ENCODE data around the gene CDK8. TPM values are rescaled to one million over a fixed set of nuclear protein-coding genes. Genes with fewer than 3 reads are reported as not detected.

CDK8 gene
- total RNA-seq, 1 experiment from 2014 or later, result 14.5 TPM

DNA sequence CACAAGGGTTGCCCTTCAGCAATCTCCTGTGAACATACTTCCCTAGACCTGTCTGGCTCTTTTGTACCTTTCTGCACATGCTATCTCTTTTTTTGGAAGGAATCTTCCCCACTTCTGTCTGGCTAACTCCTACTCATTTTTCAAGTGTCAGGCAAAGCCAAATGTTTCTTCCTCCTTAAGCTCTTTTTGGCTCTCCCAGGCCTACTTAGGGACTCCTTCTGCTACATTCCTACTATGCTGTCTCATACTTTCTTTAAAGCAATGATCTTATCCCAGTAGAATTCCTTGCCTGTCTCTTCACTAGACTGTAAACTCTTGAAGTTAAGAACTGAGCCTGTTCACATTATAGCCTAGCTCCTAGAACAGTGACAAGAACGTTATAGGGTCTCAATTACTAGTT is 188.6 kb downstream of the CDK8 start:
- Histone ChIP-seq H3K9ac (ENCODE audit: low read length) (no peak overlapping the region), H3K27me3 (ENCODE audit: low read length) (0 out of 2 replicates have a peak, but pooled peaks cover 10% of the 10 kb centered on the region), H3K4me1 (ENCODE audit: insufficient read depth, low read length) (no peaks in the 10 kb centered on the region), H3K4me2 (ENCODE audit: low read length) (no peak overlapping the region), H3K9me3 (ENCODE audit: low read length) (no peaks in the 10 kb centered on the region), H3K9me2 (replicated peaks; ENCODE audit: low read length) (no peaks in the 10 kb centered on the region), H3K36me3 (ENCODE audit: low read depth, low read length) (no peaks in the 10 kb centered on the region), H4K20me1 (ENCODE audit: low read length) (no peaks in the 10 kb centered on the region), H3K4me3 (ENCODE audit: low read length) (no peak overlapping the region), H3K79me2 (ENCODE audit: low read length) (no peaks in the 10 kb centered on the region), H3K27ac (ENCODE audit: low read length) (no peak overlapping the region), H3F3A (ENCODE audit: low read length, unreplicated experiment) (no peaks in the 10 kb centered on the region), H2AFZ (ENCODE audit: low read length) (no peak overlapping the region)
- ChIA-PET CTCF (no interaction called here), POLR2A (ENCODE audit: unreplicated experiment) (no interaction called here)
- no TSS peak for BruUV-seq (replicated peaks)
- ATAC-seq, result no peak
- intact Hi-C loops (cut with micrococcal nuclease), result no loop called here
- no peak for TF ChIP-seq EZH2 (IDR thresholded peaks at IDR 0.05; ENCODE audit: low read length, unreplicated experiment)
- no peak for TF ChIP-seq EZH2phosphoT487 (IDR thresholded peaks at IDR 0.05; ENCODE audit: borderline replicate concordance, low read length)
- TF ChIP-seq, protein P1, sequence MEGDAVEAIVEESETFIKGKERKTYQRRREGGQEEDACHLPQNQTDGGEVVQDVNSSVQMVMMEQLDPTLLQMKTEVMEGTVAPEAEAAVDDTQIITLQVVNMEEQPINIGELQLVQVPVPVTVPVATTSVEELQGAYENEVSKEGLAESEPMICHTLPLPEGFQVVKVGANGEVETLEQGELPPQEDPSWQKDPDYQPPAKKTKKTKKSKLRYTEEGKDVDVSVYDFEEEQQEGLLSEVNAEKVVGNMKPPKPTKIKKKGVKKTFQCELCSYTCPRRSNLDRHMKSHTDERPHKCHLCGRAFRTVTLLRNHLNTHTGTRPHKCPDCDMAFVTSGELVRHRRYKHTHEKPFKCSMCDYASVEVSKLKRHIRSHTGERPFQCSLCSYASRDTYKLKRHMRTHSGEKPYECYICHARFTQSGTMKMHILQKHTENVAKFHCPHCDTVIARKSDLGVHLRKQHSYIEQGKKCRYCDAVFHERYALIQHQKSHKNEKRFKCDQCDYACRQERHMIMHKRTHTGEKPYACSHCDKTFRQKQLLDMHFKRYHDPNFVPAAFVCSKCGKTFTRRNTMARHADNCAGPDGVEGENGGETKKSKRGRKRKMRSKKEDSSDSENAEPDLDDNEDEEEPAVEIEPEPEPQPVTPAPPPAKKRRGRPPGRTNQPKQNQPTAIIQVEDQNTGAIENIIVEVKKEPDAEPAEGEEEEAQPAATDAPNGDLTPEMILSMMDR (conservative IDR thresholded peaks at IDR 0.05; ENCODE audit: low read depth, low read length), result no peak
- DNase-seq, result no peak

DNA sequence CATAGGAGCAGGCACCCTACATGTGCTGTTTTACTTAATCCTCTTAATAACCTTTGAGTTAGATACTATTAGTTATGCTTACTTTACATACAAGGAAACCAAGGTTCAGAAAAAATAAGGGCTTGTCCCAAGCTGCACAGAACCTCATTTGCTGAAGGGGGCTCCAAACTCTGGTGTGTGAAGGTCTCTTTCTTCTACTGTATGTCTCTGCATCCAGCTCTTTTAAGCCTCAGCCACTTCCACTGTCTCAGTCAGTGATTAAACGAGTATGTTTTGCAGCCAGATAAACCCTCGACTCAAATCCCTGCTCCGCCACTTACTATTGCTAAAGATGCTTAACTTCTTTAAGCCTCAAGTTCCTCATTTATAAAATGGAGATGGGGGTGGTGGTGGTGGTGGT is 191.2 kb downstream of the CDK8 start:
- no peak for DNase-seq
- H3F3A ChIP-seq (ENCODE audit: low read length, unreplicated experiment), result no peaks in the 10 kb centered on the region
- H3K4me1 ChIP-seq (ENCODE audit: insufficient read depth, low read length), result no peaks in the 10 kb centered on the region
- no peaks in the 10 kb centered on the region for H3K9me3 ChIP-seq (ENCODE audit: low read length)
- no peaks in the 10 kb centered on the region for H3K79me2 ChIP-seq (ENCODE audit: low read length)
- H3K9ac ChIP-seq (ENCODE audit: low read length), result no peak overlapping the region
- H3K4me2 ChIP-seq (ENCODE audit: low read length), result no peak overlapping the region
- intact Hi-C loops (cut with micrococcal nuclease), result no loop called here
- H3K9me2 ChIP-seq (replicated peaks; ENCODE audit: low read length), result no peaks in the 10 kb centered on the region
- no peaks in the 10 kb centered on the region for H4K20me1 ChIP-seq (ENCODE audit: low read length)
- 0 out of 2 replicates have a peak, but pooled peaks cover 10% of the 10 kb centered on the region for H3K27me3 ChIP-seq (ENCODE audit: low read length)
- H3K4me3 ChIP-seq (ENCODE audit: low read length), result no peak overlapping the region
- TF ChIP-seq EZH2phosphoT487 (IDR thresholded peaks at IDR 0.05; ENCODE audit: borderline replicate concordance, low read length) (no peak), EZH2 (IDR thresholded peaks at IDR 0.05; ENCODE audit: low read length, unreplicated experiment) (no peak)
- no peak for ATAC-seq
- no peak overlapping the region for H2AFZ ChIP-seq (ENCODE audit: low read length)
- no TSS peak for BruUV-seq (replicated peaks)
- no peak overlapping the region for H3K27ac ChIP-seq (ENCODE audit: low read length)
- CTCF ChIA-PET, result no interaction called here
- H3K36me3 ChIP-seq (ENCODE audit: low read depth, low read length), result no peaks in the 10 kb centered on the region
- POLR2A ChIA-PET (ENCODE audit: unreplicated experiment), result no interaction called here

DNA sequence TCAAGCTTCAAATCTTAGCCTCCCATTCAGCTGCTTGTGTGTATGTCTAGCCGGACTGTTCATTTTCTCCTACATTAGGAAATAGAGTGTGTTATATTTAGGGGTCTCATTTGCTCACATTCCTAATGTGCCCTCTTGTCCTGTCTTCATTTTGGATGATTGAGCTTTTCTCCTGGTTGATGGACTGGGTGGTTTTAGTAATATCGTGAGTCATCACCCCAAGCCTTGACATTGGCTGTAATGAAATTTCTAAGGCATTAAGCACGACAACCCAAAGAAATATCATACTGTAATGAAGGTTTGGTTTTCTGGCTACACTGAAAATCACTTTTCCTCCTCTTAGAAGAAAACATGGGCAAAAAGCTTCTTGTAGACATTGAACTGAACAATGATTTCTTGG is 192.8 kb downstream of the CDK8 start:
- Histone ChIP-seq H3K4me3 (ENCODE audit: low read length) (no peak overlapping the region), H4K20me1 (ENCODE audit: low read length) (no peaks in the 10 kb centered on the region), H2AFZ (ENCODE audit: low read length) (no peak overlapping the region), H3K9me2 (replicated peaks; ENCODE audit: low read length) (no peaks in the 10 kb centered on the region), H3K4me1 (ENCODE audit: insufficient read depth, low read length) (no peaks in the 10 kb centered on the region), H3K27ac (ENCODE audit: low read length) (no peak overlapping the region), H3K9me3 (ENCODE audit: low read length) (no peaks in the 10 kb centered on the region), H3K9ac (ENCODE audit: low read length) (no peak overlapping the region), H3K79me2 (ENCODE audit: low read length) (no peaks in the 10 kb centered on the region), H3K27me3 (ENCODE audit: low read length) (0 out of 2 replicates have a peak, but pooled peaks cover 10% of the 10 kb centered on the region), H3K4me2 (ENCODE audit: low read length) (no peak overlapping the region), H3F3A (ENCODE audit: low read length, unreplicated experiment) (no peaks in the 10 kb centered on the region), H3K36me3 (ENCODE audit: low read depth, low read length) (no peaks in the 10 kb centered on the region)
- TF ChIP-seq EZH2 (IDR thresholded peaks at IDR 0.05; ENCODE audit: low read length, unreplicated experiment), result no peak
- TF ChIP-seq, protein P1 (conservative IDR thresholded peaks at IDR 0.05; ENCODE audit: low read depth, low read length), result no peak
- TF ChIP-seq EZH2phosphoT487 (IDR thresholded peaks at IDR 0.05; ENCODE audit: borderline replicate concordance, low read length), result no peak
- BruUV-seq (replicated peaks), result no TSS peak
- CTCF ChIA-PET, result no interaction called here
- intact Hi-C loops (cut with micrococcal nuclease), result no loop called here
- peak; percentile 10 for DNase-seq
- POLR2A ChIA-PET (ENCODE audit: unreplicated experiment), result no interaction called here
- no peak for ATAC-seq

Measured in PC-3 (cell line).